ENCODE measurements around the gene CRK. TPM values are rescaled to one million over a fixed set of nuclear protein-coding genes. Genes with fewer than 3 reads are reported as not detected.

The CRK gene
- total RNA-seq, 1 donor from 2014 or later, result 57.1 TPM

- no peak overlapping the region for H3K4me3 Mint-ChIP-seq (ENCODE audit: unreplicated experiment)
- H3K27me3 Mint-ChIP-seq (ENCODE audit: unreplicated experiment), result no peaks in the 10 kb centered on the region
- H3K27ac Mint-ChIP-seq (ENCODE audit: unreplicated experiment), result no peak overlapping the region
- H3K36me3 Mint-ChIP-seq (ENCODE audit: unreplicated experiment), result peaks cover 2% of the 10 kb centered on the region
- peaks cover 23% of the 10 kb centered on the region for H3K4me1 Mint-ChIP-seq (ENCODE audit: unreplicated experiment)
- H3K9me3 Mint-ChIP-seq (ENCODE audit: unreplicated experiment), result no peaks in the 10 kb centered on the region
- TF ChIP-seq CTCF (IDR thresholded peaks at IDR 0.05), result no peak
- no peak for DNase-seq (ENCODE audit: extremely low spot score, unreplicated experiment)
Observed at GRCh38 chr17:1442187-1442586, 13.8 kb downstream of the CRK start.

DNA sequence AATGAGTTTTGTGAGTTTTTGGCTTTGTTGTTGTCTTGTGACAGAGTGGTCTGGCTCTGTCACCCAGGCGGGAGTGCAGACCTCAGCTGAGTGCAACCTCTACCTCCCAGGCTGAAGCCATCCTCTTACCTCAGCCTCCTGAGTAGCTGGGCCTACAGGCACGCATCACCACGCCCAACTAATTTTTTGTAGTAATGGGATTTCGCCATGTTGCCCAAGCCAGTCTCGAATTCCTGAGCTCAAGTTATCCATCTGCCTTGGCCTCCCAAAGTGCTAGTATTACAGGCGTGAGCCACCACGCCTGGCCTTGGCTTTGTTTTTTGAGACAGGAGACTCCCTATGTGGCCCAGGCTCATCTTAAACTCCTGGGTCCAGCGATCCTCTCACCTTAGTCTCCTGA is 15.1 kb downstream of the CRK start:
- DNase-seq (ENCODE audit: extremely low spot score, unreplicated experiment), result no peak
- no peak for TF ChIP-seq CTCF (IDR thresholded peaks at IDR 0.05)
- Mint-ChIP-seq H3K9me3 (ENCODE audit: unreplicated experiment) (no peaks in the 10 kb centered on the region), H3K27me3 (ENCODE audit: unreplicated experiment) (no peaks in the 10 kb centered on the region), H3K27ac (ENCODE audit: unreplicated experiment) (no peak overlapping the region), H3K4me1 (ENCODE audit: unreplicated experiment) (peaks cover 21% of the 10 kb centered on the region), H3K4me3 (ENCODE audit: unreplicated experiment) (no peak overlapping the region), H3K36me3 (ENCODE audit: unreplicated experiment) (peaks cover 11% of the 10 kb centered on the region)

DNA sequence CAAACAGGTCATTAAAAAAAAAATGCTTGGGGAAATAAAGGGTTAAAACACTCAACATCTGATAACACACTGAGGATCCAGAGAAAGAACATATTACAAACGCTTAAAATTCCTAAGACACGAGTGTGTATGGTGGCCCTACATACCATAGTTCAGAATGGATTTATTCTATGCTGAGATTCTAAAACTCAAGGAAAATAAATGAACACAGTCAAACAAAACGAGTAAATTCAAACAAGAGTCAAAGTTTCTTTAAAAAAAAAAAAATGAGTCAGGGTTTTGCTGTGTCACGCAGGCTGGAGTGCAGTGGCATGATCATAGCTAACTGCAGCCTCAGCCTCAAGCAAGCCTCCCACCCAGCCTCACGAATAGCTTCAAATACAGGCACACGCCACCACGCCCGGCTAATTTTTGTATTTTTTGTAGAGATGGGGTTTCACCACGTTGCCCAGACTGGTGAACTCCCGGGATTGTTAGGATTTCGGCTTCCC is 17.4 kb downstream of the CRK start:
- H3K36me3 Mint-ChIP-seq (ENCODE audit: unreplicated experiment), result peaks cover 20% of the 10 kb centered on the region
- TF ChIP-seq CTCF (IDR thresholded peaks at IDR 0.05), result no peak
- H3K4me3 Mint-ChIP-seq (ENCODE audit: unreplicated experiment), result peak overlapping the region; percentile 20
- H3K27ac Mint-ChIP-seq (ENCODE audit: unreplicated experiment), result peak overlapping the region; percentile 89
- H3K4me1 Mint-ChIP-seq (ENCODE audit: unreplicated experiment), result peaks cover 21% of the 10 kb centered on the region
- no peaks in the 10 kb centered on the region for H3K9me3 Mint-ChIP-seq (ENCODE audit: unreplicated experiment)
- H3K27me3 Mint-ChIP-seq (ENCODE audit: unreplicated experiment), result no peaks in the 10 kb centered on the region
- DNase-seq (ENCODE audit: extremely low spot score, unreplicated experiment), result no peak

DNA sequence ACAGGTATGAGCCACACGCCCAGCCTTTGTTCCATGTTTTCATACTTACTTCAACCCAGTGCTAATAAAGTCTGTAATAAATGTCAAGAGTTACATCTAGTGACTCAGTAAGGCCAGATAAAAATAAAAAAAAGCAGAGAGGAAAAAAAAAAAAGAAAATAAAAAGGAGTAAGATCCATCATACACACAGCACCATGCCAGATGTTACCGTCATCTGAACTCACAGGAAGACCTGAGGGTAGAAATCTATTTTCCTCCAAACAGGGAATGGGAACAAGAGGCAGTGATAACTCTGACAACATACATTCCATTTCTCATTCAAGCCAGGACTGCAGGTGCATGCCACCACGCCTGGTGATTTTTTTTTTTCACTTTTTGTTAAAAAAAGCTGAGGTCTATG is 20.7 kb downstream of the CRK start:
- H3K4me3 Mint-ChIP-seq (ENCODE audit: unreplicated experiment), result no peak overlapping the region
- no peaks in the 10 kb centered on the region for H3K9me3 Mint-ChIP-seq (ENCODE audit: unreplicated experiment)
- DNase-seq (ENCODE audit: extremely low spot score, unreplicated experiment), result no peak
- TF ChIP-seq CTCF (IDR thresholded peaks at IDR 0.05), result no peak
- H3K4me1 Mint-ChIP-seq (ENCODE audit: unreplicated experiment), result peaks cover 31% of the 10 kb centered on the region
- H3K27ac Mint-ChIP-seq (ENCODE audit: unreplicated experiment), result peak overlapping the region; percentile 72
- peaks cover 30% of the 10 kb centered on the region for H3K36me3 Mint-ChIP-seq (ENCODE audit: unreplicated experiment)
- H3K27me3 Mint-ChIP-seq (ENCODE audit: unreplicated experiment), result no peaks in the 10 kb centered on the region

DNA sequence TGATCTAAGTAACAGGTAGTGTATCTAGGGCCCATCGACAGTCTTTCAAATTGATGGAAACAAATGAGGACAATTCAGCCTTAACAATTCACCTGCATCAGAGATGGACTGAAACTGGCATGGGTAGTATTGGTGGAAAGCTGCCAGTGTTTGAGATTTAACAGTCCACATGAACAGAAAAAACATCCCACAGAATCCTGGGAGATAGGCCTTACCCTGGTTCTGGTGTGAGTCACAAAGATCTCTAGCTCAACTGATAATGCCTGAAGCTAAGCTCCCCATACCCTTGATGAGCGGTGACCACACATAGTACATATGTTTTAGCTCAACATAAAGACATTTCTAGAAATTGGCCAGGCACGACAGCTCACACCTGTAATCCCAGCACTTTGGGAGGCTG is 21.9 kb downstream of the CRK start:
- H3K36me3 Mint-ChIP-seq (ENCODE audit: unreplicated experiment), result peaks cover 30% of the 10 kb centered on the region

More for the DNA sequence above, 21.9 kb downstream of the CRK start:
- H3K4me1 Mint-ChIP-seq (ENCODE audit: unreplicated experiment), result peaks cover 29% of the 10 kb centered on the region
- H3K4me3 Mint-ChIP-seq (ENCODE audit: unreplicated experiment), result no peak overlapping the region
- no peaks in the 10 kb centered on the region for H3K27me3 Mint-ChIP-seq (ENCODE audit: unreplicated experiment)
- no peak for DNase-seq (ENCODE audit: extremely low spot score, unreplicated experiment)
- no peak overlapping the region for H3K27ac Mint-ChIP-seq (ENCODE audit: unreplicated experiment)
- H3K9me3 Mint-ChIP-seq (ENCODE audit: unreplicated experiment), result no peaks in the 10 kb centered on the region
- no peak for TF ChIP-seq CTCF (IDR thresholded peaks at IDR 0.05)
